ENCODE measurements around the gene TMEM125.

DNA sequence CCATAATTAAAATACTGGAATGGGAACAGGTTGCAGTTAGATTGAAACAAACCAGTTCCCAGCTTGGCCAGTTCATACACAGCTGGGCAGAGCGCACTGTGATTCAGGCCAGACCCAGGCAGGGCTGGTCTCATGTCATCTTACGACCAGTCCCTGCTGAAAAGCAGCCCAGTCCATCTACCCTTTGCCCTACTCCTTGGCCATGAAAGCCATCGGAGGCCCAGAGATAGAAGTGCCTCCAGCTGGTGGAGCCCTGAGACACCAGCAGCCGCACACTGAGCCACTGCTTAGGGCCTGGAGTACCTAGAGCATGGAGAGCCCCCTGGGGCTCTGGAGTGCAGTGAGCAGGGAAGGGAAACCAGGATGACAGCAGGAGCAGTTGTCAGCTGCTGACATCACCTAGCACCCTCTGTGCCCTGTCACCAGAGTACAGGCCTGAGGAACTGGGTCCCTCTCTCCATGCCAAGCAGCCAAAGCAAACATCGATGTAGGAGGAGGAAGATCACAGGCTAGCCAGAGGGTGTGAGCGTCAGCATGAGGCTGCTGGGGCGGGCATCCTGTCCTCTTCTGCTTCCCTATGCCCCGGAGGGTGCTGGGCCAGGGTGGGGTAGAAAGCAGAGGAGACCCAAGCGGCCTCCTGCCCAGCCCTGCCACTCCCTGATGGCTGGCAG is 34.2 kb upstream of the TMEM125 start:
- TF ChIP-seq POLR2A (IDR thresholded peaks at IDR 0.05) (no peak), CTCF (IDR thresholded peaks at IDR 0.05) (no peak)

Measured in testis (tissue), 2 donors.